Skin epidermis (tissue), 12 donors: Measurements from ENCODE around the gene HIVEP3.
A peak's percentile ranks its signal among the peaks of the same experiment; 100 is the strongest.

Source experiments
- H3K27ac ChIP-seq, 21 experiments: fragments of 200-600 bp; sonication (generic) in 11 of 21; one replicate each; pipeline ENCODE4 v1.5.0; 2020; ENCODE audit warnings: mild to moderate bottlenecking in 3 of 21, inconsistent platforms in 2 of 21, moderate library complexity in 2 of 21
- H3K4me3 ChIP-seq, 7 experiments: fragments of 200-600 bp; sonication (generic) in 2 of 7; one replicate each; pipeline ENCODE4 v1.5.0; 2020; ENCODE audit warnings: inconsistent platforms in 2 of 7, mild to moderate bottlenecking in 2 of 7, moderate library complexity in 1 of 7

Gene HIVEP3

GRCh38 chr1:41471658-41472057 is 447.1 kb downstream of the HIVEP3 start:
- H3K4me3 ChIP-seq = no peak overlapping the region
- H3K27ac ChIP-seq = no peak overlapping the region

GRCh38 chr1:41469706-41470105 is 449.0 kb downstream of the HIVEP3 start:
- Histone ChIP-seq H3K4me3 (no peak overlapping the region), H3K27ac (no peak overlapping the region)

GRCh38 chr1:41468122-41468762 is 450.5 kb downstream of the HIVEP3 start:
- Histone ChIP-seq H3K4me3 (no peak overlapping the region), H3K27ac (peak overlapping the region in 1 of 21 experiments; percentile 8)

GRCh38 chr1:41467673-41468072 is 451.0 kb downstream of the HIVEP3 start:
- Histone ChIP-seq H3K4me3 (no peak overlapping the region), H3K27ac (peak overlapping the region in 2 of 21 experiments; percentile 8 to 30)

- Histone ChIP-seq H3K27ac (no peak overlapping the region), H3K4me3 (no peak overlapping the region)
Observed at GRCh38 chr1:41466146-41466545, 452.6 kb downstream of the HIVEP3 start.

GRCh38 chr1:41465741-41466140 is 453.0 kb downstream of the HIVEP3 start:
- Histone ChIP-seq H3K27ac (no peak overlapping the region), H3K4me3 (no peak overlapping the region)

GRCh38 chr1:41464885-41465284 is 453.8 kb downstream of the HIVEP3 start:
- Histone ChIP-seq H3K4me3 (no peak overlapping the region), H3K27ac (no peak overlapping the region)

- H3K27ac ChIP-seq = no peak overlapping the region
- no peak overlapping the region for H3K4me3 ChIP-seq
Observed at GRCh38 chr1:41463516-41463915, 455.2 kb downstream of the HIVEP3 start.

- Histone ChIP-seq H3K27ac (no peak overlapping the region), H3K4me3 (no peak overlapping the region)
Observed at GRCh38 chr1:41462680-41463004, 456.1 kb downstream of the HIVEP3 start.

GRCh38 chr1:41461790-41462679 is 456.7 kb downstream of the HIVEP3 start:
- Histone ChIP-seq H3K4me3 (no peak overlapping the region), H3K27ac (no peak overlapping the region)

- Histone ChIP-seq H3K4me3 (no peak overlapping the region), H3K27ac (no peak overlapping the region)
Observed at GRCh38 chr1:41456847-41457540, 461.7 kb downstream of the HIVEP3 start.
